IMR-90 (cell line): Measurements from ENCODE around the gene STX18.

Experiments used
- BHLHE40 ChIP-seq: fragments of 150-350 bp; IDR thresholded peaks from 2 replicates; pipeline ENCODE4 v1.6.1; 2016; ENCODE audit warnings: mild to moderate bottlenecking, low read depth, low read length
- CTCF ChIP-seq: conservative IDR thresholded peaks from 2 replicates; pipeline ENCODE4 v1.5.1; 2012; ENCODE audit warnings: mild to moderate bottlenecking, low read depth, low read length, improper control_type of control experiment
- POLR2A ChIP-seq: IDR thresholded peaks from 2 replicates; pipeline ENCODE4 v1.6.1; 2012; ENCODE audit warnings: mild to moderate bottlenecking, low read depth, low read length
- SMC3 ChIP-seq: fragments of 150-350 bp; IDR thresholded peaks from 2 replicates; pipeline ENCODE4 v1.6.1; 2016; ENCODE audit warnings: low read depth, mild to moderate bottlenecking, antibody characterized with exemption, low read length, moderate library complexity

- TF ChIP-seq CTCF (no peak), SMC3 (no peak), BHLHE40 (no peak), POLR2A (no peak)
Measured at GRCh38 chr4:4390515-4391240, 151.2 kb downstream of the STX18 start.
